ENCODE data around the gene TMEM163.
A peak's percentile ranks its signal among the peaks of the same experiment; 100 is the strongest.

TMEM163 gene

GRCh38 chr2:134570676-134571075 lies 148.1 kb downstream of the TMEM163 start:
- H3K4me1 ChIP-seq (ENCODE audit: control insufficient read depth, insufficient read depth, low read length) = no peaks in the 10 kb centered on the region
- H3K36me3 ChIP-seq (ENCODE audit: control insufficient read depth in 2 of 2, insufficient read depth in 1 of 2, low read length in 2 of 2) = no peaks in the 10 kb centered on the region
- no peaks in the 10 kb centered on the region for H3K9me3 ChIP-seq (ENCODE audit: control insufficient read depth, insufficient read depth, low read depth, low read length)
- POLR2A ChIA-PET = no interaction called here
- CTCF ChIA-PET = no interaction called here
- H3K4me3 ChIP-seq (ENCODE audit: low read depth, low read length) = no peak overlapping the region
- H3K27ac ChIP-seq (ENCODE audit: extremely low read depth, low read depth, low read length) = no peak overlapping the region
- TF ChIP-seq ZBTB6 (tag by site-specific recombination; IDR thresholded peaks at IDR 0.05) (no peak), SCRT1 (tag by site-specific recombination; IDR thresholded peaks at IDR 0.05; ENCODE audit: borderline replicate concordance) (no peak), SCRT2 (tag by site-specific recombination; IDR thresholded peaks at IDR 0.05) (no peak), ZNF747 (tag by site-specific recombination; IDR thresholded peaks at IDR 0.05) (no peak), ZNF645 (tag by site-specific recombination; IDR thresholded peaks at IDR 0.05) (no peak), ZBTB8A (tag by site-specific recombination; IDR thresholded peaks at IDR 0.05) (no peak), ZNF610 (tag by site-specific recombination; IDR thresholded peaks at IDR 0.05; ENCODE audit: borderline replicate concordance) (no peak), MEIS1 (CRISPR knock-in tag; IDR thresholded peaks at IDR 0.05; ENCODE audit: borderline replicate concordance) (no peak), REST (tag by site-specific recombination; IDR thresholded peaks at IDR 0.05) (no peak), ZNF26 (tag by site-specific recombination; IDR thresholded peaks at IDR 0.05) (no peak), ZNF398 (tag by site-specific recombination; IDR thresholded peaks at IDR 0.05) (no peak), ZNF302 (tag by site-specific recombination; IDR thresholded peaks at IDR 0.05; ENCODE audit: low read depth) (no peak), ZNF114 (tag by site-specific recombination; IDR thresholded peaks at IDR 0.05) (no peak)

- Histone ChIP-seq H3K4me3 (ENCODE audit: low read depth, low read length) (no peak overlapping the region), H3K9me3 (ENCODE audit: control insufficient read depth, insufficient read depth, low read depth, low read length) (no peaks in the 10 kb centered on the region), H3K4me1 (ENCODE audit: control insufficient read depth, insufficient read depth, low read length) (peaks cover 3% of the 10 kb centered on the region; the same call in 1 of the 2 replicates), H3K27ac (ENCODE audit: extremely low read depth, low read depth, low read length) (no peak overlapping the region), H3K36me3 (ENCODE audit: control insufficient read depth in 2 of 2, insufficient read depth in 1 of 2, low read length in 2 of 2) (no peaks in the 10 kb centered on the region)
- TF ChIP-seq ZNF366 (tag by site-specific recombination; conservative IDR thresholded peaks at IDR 0.05) (peak; percentile 74), BCL11A (tag by site-specific recombination; IDR thresholded peaks at IDR 0.05; ENCODE audit: low read depth) (no peak)
- ChIA-PET POLR2A (no interaction called here), CTCF (interaction anchor here (0.6 to 0.7 kb wide), 2 partner anchors 44 to 117 kb away, joined by 3 read pairs; no protein-coding TSS in a partner anchor)
Measured at GRCh38 chr2:134568413-134568812, 150.4 kb downstream of the TMEM163 start.
